OCI-LY7 (cell line): ENCODE measurements around the gene MTX3. TPM values are rescaled to one million over a fixed set of nuclear protein-coding genes. Genes with fewer than 3 reads are reported as not detected.

Source experiments
- BruUV-seq: library from RNA; stranded (reverse); fragments of 400-500 nt; replicated peaks from 2 replicates; lab custom pipeline; 2021; lab: Mats Ljungman, UMichigan
- CTCF ChIA-PET: fragments of 300-600 bp; sonication (Branson Sonifier 250); formaldehyde crosslinking; loops from one replicate; lab custom pipeline; 2022; ENCODE audit warnings: antibody characterized with exemption; ENCODE audit not compliant: unreplicated experiment; lab: Charles Lee
- POLR2A ChIA-PET: fragments of 300-600 bp; sonication (Branson Sonifier 250); formaldehyde crosslinking; loops from one replicate; lab custom pipeline; 2022; ENCODE audit warnings: antibody characterized with exemption; lab: Charles Lee
- DNase-seq: peaks from one replicate; pipeline ENCODE4 v3.0.0-alpha.2; 2015; ENCODE audit warnings: low spot score
- H2AFZ ChIP-seq: fragments of 200-600 bp; sonication (generic), shearing (Covaris generic); 2 replicates; pipeline ENCODE4 v1.6.1; 2014; ENCODE audit warnings: mild to moderate bottlenecking, antibody characterized with exemption, low read length, moderate library complexity
- H3K27ac ChIP-seq: fragments of 200-600 bp; sonication (generic); 2 replicates; pipeline ENCODE4 v1.5.1; 2014; ENCODE audit warnings: mixed run types, low read depth, mild to moderate bottlenecking, moderate library complexity, low read length, inconsistent platforms; ENCODE audit not compliant: poor library complexity, severe bottlenecking
- H3K36me3 ChIP-seq: fragments of 200-600 bp; sonication (generic); 2 replicates; pipeline ENCODE4 v1.6.1; 2014; ENCODE audit warnings: mild to moderate bottlenecking, antibody characterized with exemption, low read length, moderate library complexity, mixed read lengths; ENCODE audit not compliant: insufficient read depth
- H3K4me1 ChIP-seq: fragments of 200-600 bp; sonication (generic); 2 replicates; pipeline ENCODE4 v1.5.1; 2014; ENCODE audit warnings: mild to moderate bottlenecking, low read length; ENCODE audit not compliant: insufficient read depth, poor library complexity, severe bottlenecking
- H3K4me2 ChIP-seq: fragments of 200-600 bp; sonication (generic); 2 replicates; pipeline ENCODE4 v1.6.1; 2014; ENCODE audit warnings: mild to moderate bottlenecking, low read length
- H3K4me3 ChIP-seq: fragments of 200-600 bp; sonication (generic); 2 replicates; pipeline ENCODE4 v1.5.1; 2014; ENCODE audit warnings: mild to moderate bottlenecking, low read depth, low read length; ENCODE audit not compliant: poor library complexity, severe bottlenecking
- H3K79me2 ChIP-seq: fragments of 200-600 bp; sonication (generic); 2 replicates; pipeline ENCODE4 v1.6.1; 2016; ENCODE audit warnings: low read depth, mild to moderate bottlenecking, low read length, moderate library complexity, mixed read lengths; ENCODE audit not compliant: insufficient read depth
- H3K9me2 ChIP-seq: fragments of 200-600 bp; sonication (generic); 2 replicates; pipeline ENCODE4 v1.6.1; 2016; ENCODE audit warnings: mild to moderate bottlenecking, low read length, mixed read lengths; ENCODE audit not compliant: insufficient read depth
- H3K9me3 ChIP-seq: fragments of 200-600 bp; sonication (generic); 2 replicates; pipeline ENCODE4 v1.6.1; 2014; ENCODE audit warnings: mild to moderate bottlenecking, mixed run types, low read length, mixed read lengths
- H4K20me1 ChIP-seq: fragments of 200-600 bp; sonication (generic); 2 replicates; pipeline ENCODE4 v1.6.1; 2014; ENCODE audit warnings: mild to moderate bottlenecking, antibody characterized with exemption, low read length, moderate library complexity, mixed read lengths; ENCODE audit not compliant: insufficient read depth
- EZH2phosphoT487 ChIP-seq: fragments of 200-600 bp; sonication (generic); IDR thresholded peaks from 2 replicates; pipeline ENCODE4 v1.6.1; 2018; ENCODE audit warnings: low read depth, borderline replicate concordance, mild to moderate bottlenecking, mixed run types, antibody characterized with exemption, low read length, moderate library complexity, mixed read lengths
- intact Hi-C: fragments of 100-400 bp; cut with micrococcal nuclease; formaldehyde crosslinking; loops from one replicate; pipeline ENCODE4 v1.10.0; 2022; ENCODE audit not compliant: unreplicated experiment
- total RNA-seq, 2 experiments: library from RNA; depleted of rRNA in 1 of 2; stranded (reverse); fragments of >200 nt in 1 of 2; shearing (Covaris generic) in 1 of 2; gene quantifications; 2 replicates each; pipeline ENCODE4 v1.2.3, GENCODE V29; 2014 to 2022
- TF ChIP-seq, protein P1 (sequence below): fragments of 200-600 bp; sonication (generic); conservative IDR thresholded peaks from 2 replicates; pipeline ENCODE4 v1.5.1; 2014; ENCODE audit warnings: mild to moderate bottlenecking, antibody characterized with exemption, low read length, moderate library complexity, mixed read lengths

The MTX3 gene
- total RNA-seq, 2 experiments from 2014 or later: 26.0 to 53.6 TPM

DNA sequence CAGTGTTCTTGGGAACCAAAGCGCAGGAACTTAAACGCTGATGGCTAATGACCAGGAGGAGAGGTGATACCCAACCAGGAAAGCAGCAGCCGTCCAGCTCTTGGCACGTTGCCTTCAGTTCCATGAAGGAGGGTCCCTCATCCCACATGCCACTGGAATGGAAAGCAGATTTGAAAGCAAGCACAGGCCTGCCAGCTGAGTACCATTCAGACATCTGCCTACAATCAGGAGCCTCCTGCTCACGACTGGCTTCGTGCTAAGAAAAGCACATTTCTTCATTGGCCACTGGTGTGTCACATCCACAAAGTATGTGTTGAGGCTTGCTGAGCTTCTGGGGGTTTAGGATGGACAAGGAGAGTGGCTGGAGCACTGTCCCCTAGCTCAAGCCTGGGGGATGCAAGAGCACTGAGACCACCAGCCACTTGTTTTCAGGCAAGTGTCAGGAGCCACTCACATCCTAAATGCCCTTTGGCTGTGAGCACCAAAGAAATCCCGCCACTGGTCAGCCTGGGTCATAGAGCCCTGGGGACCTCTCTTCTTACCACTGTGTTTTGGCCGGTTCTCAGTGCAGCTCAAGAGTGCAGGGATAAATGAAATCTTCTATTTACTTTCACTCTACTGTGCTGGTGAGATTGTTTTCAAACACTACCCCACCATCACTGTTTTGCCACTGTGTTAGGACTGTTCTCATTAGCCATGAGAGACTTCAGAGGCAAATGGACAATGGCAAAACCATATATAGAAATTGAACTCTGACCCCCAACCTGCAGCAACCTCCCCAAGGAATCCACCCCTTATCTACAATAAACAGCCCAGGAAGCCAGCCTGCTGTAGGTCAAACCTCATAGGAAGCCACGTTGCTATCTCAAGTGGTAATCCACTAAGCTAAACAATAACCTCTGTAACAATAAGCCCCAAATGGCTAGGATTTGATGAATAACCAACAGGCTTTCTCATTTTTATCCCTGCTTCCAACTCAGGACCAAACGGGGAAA is 58.3 kb downstream of the MTX3 start:
- DNase-seq: no peak
- no TSS peak for BruUV-seq
- TF ChIP-seq EZH2phosphoT487: no peak
- TF ChIP-seq, protein P1, sequence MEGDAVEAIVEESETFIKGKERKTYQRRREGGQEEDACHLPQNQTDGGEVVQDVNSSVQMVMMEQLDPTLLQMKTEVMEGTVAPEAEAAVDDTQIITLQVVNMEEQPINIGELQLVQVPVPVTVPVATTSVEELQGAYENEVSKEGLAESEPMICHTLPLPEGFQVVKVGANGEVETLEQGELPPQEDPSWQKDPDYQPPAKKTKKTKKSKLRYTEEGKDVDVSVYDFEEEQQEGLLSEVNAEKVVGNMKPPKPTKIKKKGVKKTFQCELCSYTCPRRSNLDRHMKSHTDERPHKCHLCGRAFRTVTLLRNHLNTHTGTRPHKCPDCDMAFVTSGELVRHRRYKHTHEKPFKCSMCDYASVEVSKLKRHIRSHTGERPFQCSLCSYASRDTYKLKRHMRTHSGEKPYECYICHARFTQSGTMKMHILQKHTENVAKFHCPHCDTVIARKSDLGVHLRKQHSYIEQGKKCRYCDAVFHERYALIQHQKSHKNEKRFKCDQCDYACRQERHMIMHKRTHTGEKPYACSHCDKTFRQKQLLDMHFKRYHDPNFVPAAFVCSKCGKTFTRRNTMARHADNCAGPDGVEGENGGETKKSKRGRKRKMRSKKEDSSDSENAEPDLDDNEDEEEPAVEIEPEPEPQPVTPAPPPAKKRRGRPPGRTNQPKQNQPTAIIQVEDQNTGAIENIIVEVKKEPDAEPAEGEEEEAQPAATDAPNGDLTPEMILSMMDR: no peak
- Histone ChIP-seq H3K27ac (no peak overlapping the region), H3K4me2 (no peak overlapping the region), H3K4me1 (no peaks in the 10 kb centered on the region), H3K9me2 (no peaks in the 10 kb centered on the region), H3K79me2 (no peaks in the 10 kb centered on the region), H4K20me1 (no peaks in the 10 kb centered on the region), H2AFZ (no peak overlapping the region), H3K4me3 (no peak overlapping the region), H3K36me3 (no peaks in the 10 kb centered on the region), H3K9me3 (no peaks in the 10 kb centered on the region)
- CTCF ChIA-PET: no interaction called here
- intact Hi-C loops: no loop called here
- POLR2A ChIA-PET: interaction anchor here (0.5 to 1.3 kb wide), 3 partner anchors 11 to 400 kb away, joined by 3 to 4 read pairs (median 3); no protein-coding TSS in a partner anchor

DNA sequence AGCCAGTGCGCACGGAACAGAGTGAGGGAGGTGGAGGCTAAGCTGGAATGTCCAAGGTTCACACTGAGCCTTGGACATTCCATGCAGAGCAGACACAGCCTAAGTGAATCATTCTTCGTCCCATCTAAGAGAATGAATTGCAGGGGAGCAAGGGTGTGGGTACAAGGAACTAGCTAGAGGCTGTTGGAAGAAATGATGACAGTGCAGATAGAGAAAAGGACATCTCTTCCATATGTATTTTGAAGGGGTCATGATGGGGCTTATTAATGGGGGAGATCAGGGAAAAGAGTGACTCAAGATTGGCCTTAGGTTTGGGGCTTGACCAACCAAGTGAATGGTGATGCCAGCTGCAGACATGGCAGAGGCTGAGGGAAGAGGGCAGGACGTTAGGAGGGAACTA is 59.2 kb downstream of the MTX3 start:
- Histone ChIP-seq H3K27ac (no peak overlapping the region), H3K36me3 (no peaks in the 10 kb centered on the region), H2AFZ (no peak overlapping the region), H4K20me1 (no peaks in the 10 kb centered on the region), H3K9me2 (no peaks in the 10 kb centered on the region), H3K4me3 (no peak overlapping the region), H3K79me2 (no peaks in the 10 kb centered on the region), H3K4me2 (no peak overlapping the region), H3K9me3 (no peaks in the 10 kb centered on the region), H3K4me1 (no peaks in the 10 kb centered on the region)
- DNase-seq: no peak
- intact Hi-C loops: no loop called here
- POLR2A ChIA-PET: no interaction called here
- no TSS peak for BruUV-seq
- TF ChIP-seq, protein P1: no peak
- TF ChIP-seq EZH2phosphoT487: no peak
- CTCF ChIA-PET: no interaction called here

DNA sequence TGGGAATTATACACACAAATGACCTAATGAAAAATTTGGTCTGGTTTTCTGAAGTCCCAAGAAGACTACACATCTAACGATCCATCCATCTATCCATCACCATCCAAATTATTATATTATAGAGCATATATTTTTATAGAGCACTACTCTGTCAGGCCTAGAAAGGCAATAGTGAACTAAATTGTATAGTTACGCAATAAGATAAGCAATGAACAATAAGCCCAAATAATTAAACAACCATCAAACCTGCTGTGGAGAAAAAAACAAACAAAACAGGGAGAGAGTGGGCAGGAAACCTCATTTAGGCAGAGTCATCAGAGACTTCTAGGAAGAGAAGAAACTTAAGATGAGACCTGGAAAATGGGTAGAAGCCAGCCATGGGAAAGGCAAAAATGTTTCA is 59.7 kb downstream of the MTX3 start:
- H3K36me3 ChIP-seq: no peaks in the 10 kb centered on the region
- CTCF ChIA-PET: no interaction called here
- intact Hi-C loops: no loop called here
- H3K27ac ChIP-seq: no peak overlapping the region
- H3K4me3 ChIP-seq: no peak overlapping the region
- no TSS peak for BruUV-seq
- H3K9me2 ChIP-seq: no peaks in the 10 kb centered on the region
- no peaks in the 10 kb centered on the region for H4K20me1 ChIP-seq
- H2AFZ ChIP-seq: no peak overlapping the region
- POLR2A ChIA-PET: interaction anchor here (0.6 kb wide), 1 partner anchor 1067 kb away, joined by 4 read pairs; no protein-coding TSS in a partner anchor
- DNase-seq: no peak
- no peaks in the 10 kb centered on the region for H3K4me1 ChIP-seq
- H3K4me2 ChIP-seq: no peak overlapping the region
- no peaks in the 10 kb centered on the region for H3K9me3 ChIP-seq
- no peak for TF ChIP-seq EZH2phosphoT487
- TF ChIP-seq, protein P1: no peak
- H3K79me2 ChIP-seq: no peaks in the 10 kb centered on the region
